HG03039 (cell line): ENCODE results near the gene EP400.
A peak's percentile ranks its signal among the peaks of the same experiment; 100 is the strongest.

Experiments
- ATAC-seq: cut with Tn5 transposase; IDR thresholded peaks from one replicate; pipeline ENCODE4 v1.9.1; 2021; ENCODE audit warnings: mild to moderate bottlenecking, moderate library complexity; ENCODE audit not compliant: unreplicated experiment

EP400 gene

GRCh38 chr12:131949431-131950181 is at the start of gene EP400:
Gene EP400 (plus strand): TSS chr12:131949942. CDS start chr12:131960620, 10,678 bp downstream.
- ATAC-seq = peak; percentile 87

GRCh38 chr12:131900397-131900796 is 49.3 kb upstream of the EP400 start:
- ATAC-seq = no peak

- no peak for ATAC-seq
Observed at GRCh38 chr12:131901431-131902331, 48.1 kb upstream of the EP400 start.

GRCh38 chr12:131902332-131903241 is 47.2 kb upstream of the EP400 start:
- ATAC-seq = no peak

GRCh38 chr12:131903270-131904255 is 46.2 kb upstream of the EP400 start:
- no peak for ATAC-seq

- ATAC-seq = no peak
Observed at GRCh38 chr12:131904346-131904745, 45.4 kb upstream of the EP400 start.

- ATAC-seq = no peak
Observed at GRCh38 chr12:131905081-131905629, 44.6 kb upstream of the EP400 start.

GRCh38 chr12:131905630-131906091 is 44.1 kb upstream of the EP400 start:
- ATAC-seq = no peak

- ATAC-seq = no peak
Observed at GRCh38 chr12:131907379-131908091, 42.2 kb upstream of the EP400 start.

GRCh38 chr12:131908092-131909080 is 41.4 kb upstream of the EP400 start:
- ATAC-seq = no peak

- no peak for ATAC-seq
Observed at GRCh38 chr12:131909081-131909751, 40.5 kb upstream of the EP400 start.

- ATAC-seq = no peak
Observed at GRCh38 chr12:131909752-131910219, 40.0 kb upstream of the EP400 start.

- ATAC-seq = no peak
Observed at GRCh38 chr12:131910302-131911027, 39.3 kb upstream of the EP400 start.

- ATAC-seq = no peak
Observed at GRCh38 chr12:131911028-131911650, 38.6 kb upstream of the EP400 start.

GRCh38 chr12:131911851-131912477 is 37.8 kb upstream of the EP400 start:
- ATAC-seq = no peak
